H1 (cell line): ENCODE results near the gene ADIPOQ. TPM values are rescaled to one million over a fixed set of nuclear protein-coding genes. Genes with fewer than 3 reads are reported as not detected.

Experiments
- CREB1 ChIP-seq: IDR thresholded peaks from 2 replicates; pipeline ENCODE4 v1.6.1; 2012; ENCODE audit warnings: inconsistent platforms
- EGR1 ChIP-seq: IDR thresholded peaks from 2 replicates; pipeline ENCODE4 v1.6.1; 2011; ENCODE audit warnings: low read depth, low read length, borderline replicate concordance
- KDM4A ChIP-seq: IDR thresholded peaks from one replicate; pipeline ENCODE4 v1.7.1; 2012; ENCODE audit warnings: low read depth, mild to moderate bottlenecking, moderate library complexity, low read length, inconsistent platforms; ENCODE audit not compliant: severe bottlenecking
- NRF1 ChIP-seq: IDR thresholded peaks from 2 replicates; pipeline ENCODE4 v1.6.1; 2011; ENCODE audit warnings: mild to moderate bottlenecking, low read depth, low read length, improper control_type of control experiment
- RAD21 ChIP-seq, 2 experiments: IDR thresholded peaks in 1 of 2; conservative IDR thresholded peaks in 1 of 2; 2 replicates each; pipeline ENCODE4 v1.6.1; 2011; ENCODE audit warnings: low read depth in 2 of 2, low read length in 2 of 2, improper control_type of control experiment in 1 of 2, inconsistent platforms in 1 of 2, mild to moderate bottlenecking in 1 of 2, moderate library complexity in 1 of 2
- SIN3A ChIP-seq, 2 experiments: IDR thresholded peaks in 1 of 2; conservative IDR thresholded peaks in 1 of 2; 2 replicates each; pipeline ENCODE4 v1.6.1; 2011 to 2012; ENCODE audit warnings: low read length in 2 of 2, improper control_type of control experiment in 1 of 2, low read depth in 1 of 2, mild to moderate bottlenecking in 1 of 2
- TAF7 ChIP-seq: optimal IDR thresholded peaks from 2 replicates; pipeline ENCODE3; 2011; ENCODE audit warnings: low read depth, mild to moderate bottlenecking, inconsistent platforms, low read length, moderate library complexity, borderline replicate concordance
- polyA plus RNA-seq, 7 experiments: library from polyadenylated mRNA; depleted of rRNA in 3 of 7; stranded (reverse) in 5 of 7; unstranded in 2 of 7; fragments of >200 nt in 5 of 7; fragments of 200-250 nt in 2 of 7; gene quantifications; 1 replicate in 5 of 7; 2 replicates in 1 of 7; 4 replicates in 1 of 7; pipeline versions ENCODE4 v1.2.1 to v1.2.3, GENCODE V29; 2011 to 2013; ENCODE audit warnings: missing spikeins in 2 of 7, mixed read lengths in 2 of 7
- total RNA-seq: library from RNA; stranded (reverse); fragmentation: NEBNext Ultra II Directional; extraction: Animal tissue kit (Norgen Biotek cat#: 25700); gene quantifications from 2 replicates; pipeline ENCODE4 v1.2.1, GENCODE V29; 2021
- TF ChIP-seq, protein P1 (sequence below): fragments of 300-600 bp; sonication (generic); IDR thresholded peaks from 2 replicates; pipeline ENCODE4 v1.7.1; 2012; ENCODE audit warnings: low read length, moderate library complexity, mild to moderate bottlenecking, inconsistent platforms; ENCODE audit not compliant: insufficient replicate concordance
- TF ChIP-seq, protein P2 (sequence below): IDR thresholded peaks from 2 replicates; pipeline ENCODE4 v1.6.1; 2012; ENCODE audit warnings: low read length, inconsistent platforms

ADIPOQ gene
- total and polyA plus RNA-seq, 2 of the 8 experiments (the other 6 are each of a cell fraction or from before 2014, with no cell fraction given): not detected

DNA sequence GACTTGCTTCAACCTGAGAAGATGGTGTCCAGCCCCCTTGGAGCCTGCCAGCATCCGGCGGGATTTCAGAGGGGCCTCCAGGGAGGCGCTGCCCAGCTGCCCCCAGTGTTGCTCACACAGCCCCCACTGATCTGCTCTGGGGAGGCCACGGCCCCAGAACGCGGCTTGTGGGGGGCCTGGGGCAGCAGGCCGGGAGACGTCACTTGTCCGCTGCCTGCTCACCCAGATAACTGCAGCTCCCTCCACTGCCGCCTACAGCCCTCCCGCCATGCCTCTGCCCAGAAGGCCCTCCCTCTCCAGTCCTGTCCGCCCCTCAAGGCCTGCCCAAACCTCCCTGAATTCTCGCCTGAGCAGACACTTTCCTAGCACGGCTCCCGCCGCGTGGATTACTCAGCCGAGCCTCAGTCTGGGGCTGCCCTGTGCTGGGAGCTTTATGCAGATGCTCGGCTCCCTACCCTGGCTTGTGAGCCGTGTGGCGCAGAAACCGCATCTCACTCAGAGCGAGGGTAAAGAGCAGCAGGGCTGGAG lies 17.2 kb upstream of the ADIPOQ start (continued):
- TF ChIP-seq, protein P1, sequence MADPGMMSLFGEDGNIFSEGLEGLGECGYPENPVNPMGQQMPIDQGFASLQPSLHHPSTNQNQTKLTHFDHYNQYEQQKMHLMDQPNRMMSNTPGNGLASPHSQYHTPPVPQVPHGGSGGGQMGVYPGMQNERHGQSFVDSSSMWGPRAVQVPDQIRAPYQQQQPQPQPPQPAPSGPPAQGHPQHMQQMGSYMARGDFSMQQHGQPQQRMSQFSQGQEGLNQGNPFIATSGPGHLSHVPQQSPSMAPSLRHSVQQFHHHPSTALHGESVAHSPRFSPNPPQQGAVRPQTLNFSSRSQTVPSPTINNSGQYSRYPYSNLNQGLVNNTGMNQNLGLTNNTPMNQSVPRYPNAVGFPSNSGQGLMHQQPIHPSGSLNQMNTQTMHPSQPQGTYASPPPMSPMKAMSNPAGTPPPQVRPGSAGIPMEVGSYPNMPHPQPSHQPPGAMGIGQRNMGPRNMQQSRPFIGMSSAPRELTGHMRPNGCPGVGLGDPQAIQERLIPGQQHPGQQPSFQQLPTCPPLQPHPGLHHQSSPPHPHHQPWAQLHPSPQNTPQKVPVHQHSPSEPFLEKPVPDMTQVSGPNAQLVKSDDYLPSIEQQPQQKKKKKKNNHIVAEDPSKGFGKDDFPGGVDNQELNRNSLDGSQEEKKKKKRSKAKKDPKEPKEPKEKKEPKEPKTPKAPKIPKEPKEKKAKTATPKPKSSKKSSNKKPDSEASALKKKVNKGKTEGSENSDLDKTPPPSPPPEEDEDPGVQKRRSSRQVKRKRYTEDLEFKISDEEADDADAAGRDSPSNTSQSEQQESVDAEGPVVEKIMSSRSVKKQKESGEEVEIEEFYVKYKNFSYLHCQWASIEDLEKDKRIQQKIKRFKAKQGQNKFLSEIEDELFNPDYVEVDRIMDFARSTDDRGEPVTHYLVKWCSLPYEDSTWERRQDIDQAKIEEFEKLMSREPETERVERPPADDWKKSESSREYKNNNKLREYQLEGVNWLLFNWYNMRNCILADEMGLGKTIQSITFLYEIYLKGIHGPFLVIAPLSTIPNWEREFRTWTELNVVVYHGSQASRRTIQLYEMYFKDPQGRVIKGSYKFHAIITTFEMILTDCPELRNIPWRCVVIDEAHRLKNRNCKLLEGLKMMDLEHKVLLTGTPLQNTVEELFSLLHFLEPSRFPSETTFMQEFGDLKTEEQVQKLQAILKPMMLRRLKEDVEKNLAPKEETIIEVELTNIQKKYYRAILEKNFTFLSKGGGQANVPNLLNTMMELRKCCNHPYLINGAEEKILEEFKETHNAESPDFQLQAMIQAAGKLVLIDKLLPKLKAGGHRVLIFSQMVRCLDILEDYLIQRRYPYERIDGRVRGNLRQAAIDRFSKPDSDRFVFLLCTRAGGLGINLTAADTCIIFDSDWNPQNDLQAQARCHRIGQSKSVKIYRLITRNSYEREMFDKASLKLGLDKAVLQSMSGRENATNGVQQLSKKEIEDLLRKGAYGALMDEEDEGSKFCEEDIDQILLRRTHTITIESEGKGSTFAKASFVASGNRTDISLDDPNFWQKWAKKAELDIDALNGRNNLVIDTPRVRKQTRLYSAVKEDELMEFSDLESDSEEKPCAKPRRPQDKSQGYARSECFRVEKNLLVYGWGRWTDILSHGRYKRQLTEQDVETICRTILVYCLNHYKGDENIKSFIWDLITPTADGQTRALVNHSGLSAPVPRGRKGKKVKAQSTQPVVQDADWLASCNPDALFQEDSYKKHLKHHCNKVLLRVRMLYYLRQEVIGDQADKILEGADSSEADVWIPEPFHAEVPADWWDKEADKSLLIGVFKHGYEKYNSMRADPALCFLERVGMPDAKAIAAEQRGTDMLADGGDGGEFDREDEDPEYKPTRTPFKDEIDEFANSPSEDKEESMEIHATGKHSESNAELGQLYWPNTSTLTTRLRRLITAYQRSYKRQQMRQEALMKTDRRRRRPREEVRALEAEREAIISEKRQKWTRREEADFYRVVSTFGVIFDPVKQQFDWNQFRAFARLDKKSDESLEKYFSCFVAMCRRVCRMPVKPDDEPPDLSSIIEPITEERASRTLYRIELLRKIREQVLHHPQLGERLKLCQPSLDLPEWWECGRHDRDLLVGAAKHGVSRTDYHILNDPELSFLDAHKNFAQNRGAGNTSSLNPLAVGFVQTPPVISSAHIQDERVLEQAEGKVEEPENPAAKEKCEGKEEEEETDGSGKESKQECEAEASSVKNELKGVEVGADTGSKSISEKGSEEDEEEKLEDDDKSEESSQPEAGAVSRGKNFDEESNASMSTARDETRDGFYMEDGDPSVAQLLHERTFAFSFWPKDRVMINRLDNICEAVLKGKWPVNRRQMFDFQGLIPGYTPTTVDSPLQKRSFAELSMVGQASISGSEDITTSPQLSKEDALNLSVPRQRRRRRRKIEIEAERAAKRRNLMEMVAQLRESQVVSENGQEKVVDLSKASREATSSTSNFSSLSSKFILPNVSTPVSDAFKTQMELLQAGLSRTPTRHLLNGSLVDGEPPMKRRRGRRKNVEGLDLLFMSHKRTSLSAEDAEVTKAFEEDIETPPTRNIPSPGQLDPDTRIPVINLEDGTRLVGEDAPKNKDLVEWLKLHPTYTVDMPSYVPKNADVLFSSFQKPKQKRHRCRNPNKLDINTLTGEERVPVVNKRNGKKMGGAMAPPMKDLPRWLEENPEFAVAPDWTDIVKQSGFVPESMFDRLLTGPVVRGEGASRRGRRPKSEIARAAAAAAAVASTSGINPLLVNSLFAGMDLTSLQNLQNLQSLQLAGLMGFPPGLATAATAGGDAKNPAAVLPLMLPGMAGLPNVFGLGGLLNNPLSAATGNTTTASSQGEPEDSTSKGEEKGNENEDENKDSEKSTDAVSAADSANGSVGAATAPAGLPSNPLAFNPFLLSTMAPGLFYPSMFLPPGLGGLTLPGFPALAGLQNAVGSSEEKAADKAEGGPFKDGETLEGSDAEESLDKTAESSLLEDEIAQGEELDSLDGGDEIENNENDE: no peak
- no peak for TF ChIP-seq EGR1
- TF ChIP-seq RAD21 (IDR thresholded peaks at IDR 0.05 in 1 of 2, conservative IDR thresholded peaks at IDR 0.05 in 1 of 2; ENCODE audit: low read depth in 2 of 2, low read length in 2 of 2): no peak
- TF ChIP-seq CREB1: peak; percentile 40; the same call in 1 of the 2 replicates
- no peak for TF ChIP-seq SIN3A (conservative IDR thresholded peaks at IDR 0.05 in 1 of 2, IDR thresholded peaks at IDR 0.05 in 1 of 2; ENCODE audit: low read depth in 1 of 2, low read length in 2 of 2)
- no peak for TF ChIP-seq TAF7
- TF ChIP-seq KDM4A: peak; percentile 79
- TF ChIP-seq, protein P2, sequence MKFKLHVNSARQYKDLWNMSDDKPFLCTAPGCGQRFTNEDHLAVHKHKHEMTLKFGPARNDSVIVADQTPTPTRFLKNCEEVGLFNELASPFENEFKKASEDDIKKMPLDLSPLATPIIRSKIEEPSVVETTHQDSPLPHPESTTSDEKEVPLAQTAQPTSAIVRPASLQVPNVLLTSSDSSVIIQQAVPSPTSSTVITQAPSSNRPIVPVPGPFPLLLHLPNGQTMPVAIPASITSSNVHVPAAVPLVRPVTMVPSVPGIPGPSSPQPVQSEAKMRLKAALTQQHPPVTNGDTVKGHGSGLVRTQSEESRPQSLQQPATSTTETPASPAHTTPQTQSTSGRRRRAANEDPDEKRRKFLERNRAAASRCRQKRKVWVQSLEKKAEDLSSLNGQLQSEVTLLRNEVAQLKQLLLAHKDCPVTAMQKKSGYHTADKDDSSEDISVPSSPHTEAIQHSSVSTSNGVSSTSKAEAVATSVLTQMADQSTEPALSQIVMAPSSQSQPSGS: no peak
- TF ChIP-seq NRF1: no peak
